ENCODE data around the gene REV1.
"Not testable (repeated sequence)": the region's sequence is repeated elsewhere in the genome, so short reads cannot be mapped to it uniquely, and the experiment has no call there.

- TF ChIP-seq CTCF, POLR2A (IDR thresholded peaks at IDR 0.05): not testable (repeated sequence)
Measured at GRCh38 chr2:99368854-99369253, 121.0 kb downstream of the REV1 start.
